ENCODE results near the gene CDH3. TPM values are rescaled to one million over a fixed set of nuclear protein-coding genes. Genes with fewer than 3 reads are reported as not detected.

The CDH3 gene
- total and polyA plus RNA-seq, 2 of the 13 experiments (the other 11 are each of a cell fraction or from before 2014, with no cell fraction given): 0.11 TPM; not detected in 1

DNA sequence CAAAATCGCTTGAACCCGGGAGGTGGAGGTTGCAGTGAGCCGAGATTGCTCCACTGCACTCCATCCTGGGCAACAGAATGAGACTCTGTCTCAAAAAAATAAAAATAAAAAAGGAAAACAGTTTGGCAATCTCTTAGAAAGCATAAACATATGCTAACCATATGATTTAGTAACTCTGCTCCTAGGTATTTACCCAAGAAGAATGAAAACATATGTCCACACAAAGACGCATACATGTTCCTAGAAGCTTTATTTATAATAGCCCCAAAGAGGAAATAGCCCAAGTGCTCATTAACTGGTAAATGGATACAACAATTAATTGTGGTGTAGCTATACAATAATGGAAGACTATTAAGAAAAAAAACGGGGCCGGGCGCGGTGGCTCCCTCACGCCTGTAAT is 73.5 kb downstream of the CDH3 start:
- Histone ChIP-seq H3K27me3 (ENCODE audit: control insufficient read depth in 1 of 2, insufficient read depth in 2 of 2, low read length in 2 of 2) (no peaks in the 10 kb centered on the region), H4K20me1 (ENCODE audit: insufficient read depth, low read length) (no peaks in the 10 kb centered on the region), H3K9me3 (ENCODE audit: low read length) (no peaks in the 10 kb centered on the region), H3K27ac (ENCODE audit: extremely low read length, insufficient read depth, low read length) (no peak overlapping the region), H3K9ac (ENCODE audit: insufficient read depth, low read depth, low read length) (no peak overlapping the region), H3K4me2 (ENCODE audit: low read depth, low read length) (no peak overlapping the region), H3K79me2 (ENCODE audit: insufficient read depth, low read length) (no peaks in the 10 kb centered on the region), H3K36me3 (replicated peaks in 1 of 2; ENCODE audit: control insufficient read depth in 1 of 2, insufficient read depth in 2 of 2, low read length in 2 of 2) (no peaks in the 10 kb centered on the region), H2AFZ (ENCODE audit: low read length) (no peak overlapping the region), H3K4me1 (ENCODE audit: insufficient read depth, low read length) (peaks cover 30% of the 10 kb centered on the region), H3K4me3 (replicated peaks in 1 of 3; ENCODE audit: insufficient read depth in 1 of 3, low read depth in 2 of 3, low read length in 3 of 3) (no peak overlapping the region)
- FAIRE-seq (no peak), DNase-seq (ENCODE audit: low spot score) (no peak), ATAC-seq (no peak)
- POLR2A ChIA-PET: no interaction called here
- no TSS peak for BruUV-seq (replicated peaks)
- CTCF ChIA-PET (ENCODE audit: low intra/inter-chr PET ratio, low total read pairs): no interaction called here
- 60% methylated on average over 9 of the region's 9 CpGs for WGBS (ENCODE audit: low lambda C conversion rate)
- no peak for TF ChIP-seq MIER2 (CRISPR knock-in tag; IDR thresholded peaks at IDR 0.05)
- no peak for TF ChIP-seq ERF (CRISPR knock-in tag; IDR thresholded peaks at IDR 0.05)
- TF ChIP-seq ZNF780A (CRISPR knock-in tag; IDR thresholded peaks at IDR 0.05): no peak
- no peak for TF ChIP-seq ZBTB1 (CRISPR knock-in tag; IDR thresholded peaks at IDR 0.05; ENCODE audit: borderline replicate concordance)
- no peak for TF ChIP-seq TMF1 (CRISPR knock-in tag; IDR thresholded peaks at IDR 0.05; ENCODE audit: low read depth)
- no peak for TF ChIP-seq ATF3 (CRISPR knock-in tag; IDR thresholded peaks at IDR 0.05)
- TF ChIP-seq ZNF572 (CRISPR knock-in tag; IDR thresholded peaks at IDR 0.05): no peak
- TF ChIP-seq, protein P1, sequence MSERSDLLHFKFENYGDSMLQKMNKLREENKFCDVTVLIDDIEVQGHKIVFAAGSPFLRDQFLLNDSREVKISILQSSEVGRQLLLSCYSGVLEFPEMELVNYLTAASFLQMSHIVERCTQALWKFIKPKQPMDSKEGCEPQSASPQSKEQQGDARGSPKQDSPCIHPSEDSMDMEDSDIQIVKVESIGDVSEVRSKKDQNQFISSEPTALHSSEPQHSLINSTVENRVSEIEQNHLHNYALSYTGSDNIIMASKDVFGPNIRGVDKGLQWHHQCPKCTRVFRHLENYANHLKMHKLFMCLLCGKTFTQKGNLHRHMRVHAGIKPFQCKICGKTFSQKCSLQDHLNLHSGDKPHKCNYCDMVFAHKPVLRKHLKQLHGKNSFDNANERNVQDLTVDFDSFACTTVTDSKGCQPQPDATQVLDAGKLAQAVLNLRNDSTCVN (CRISPR knock-in tag; IDR thresholded peaks at IDR 0.05; ENCODE audit: borderline replicate concordance): no peak
- TF ChIP-seq, protein P2, sequence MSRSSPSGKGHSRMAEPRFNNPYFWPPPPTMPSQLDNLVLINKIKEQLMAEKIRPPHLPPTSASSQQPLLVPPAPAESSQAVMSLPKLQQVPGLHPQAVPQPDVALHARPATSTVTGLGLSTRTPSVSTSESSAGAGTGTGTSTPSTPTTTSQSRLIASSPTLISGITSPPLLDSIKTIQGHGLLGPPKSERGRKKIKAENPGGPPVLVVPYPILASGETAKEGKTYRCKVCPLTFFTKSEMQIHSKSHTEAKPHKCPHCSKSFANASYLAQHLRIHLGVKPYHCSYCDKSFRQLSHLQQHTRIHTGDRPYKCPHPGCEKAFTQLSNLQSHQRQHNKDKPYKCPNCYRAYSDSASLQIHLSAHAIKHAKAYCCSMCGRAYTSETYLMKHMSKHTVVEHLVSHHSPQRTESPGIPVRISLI (CRISPR knock-in tag; IDR thresholded peaks at IDR 0.05; ENCODE audit: borderline replicate concordance): no peak
- no peak for TF ChIP-seq GRHL1 (CRISPR knock-in tag; conservative IDR thresholded peaks at IDR 0.05)
- intact Hi-C loops (cut with micrococcal nuclease; ENCODE audit: unreplicated experiment): no loop called here
- in situ Hi-C loops (cut with HindIII; ENCODE audit: extremely low pct_ligation_motif_present, low pct_unique_long_range_greater_than_20kb): loop anchor here (25.0 kb wide), 1 partner anchor 394 kb away; the partner anchor contains the start of gene HAS3
